Measurements from ENCODE around the gene GULP1.

Gene GULP1

GRCh38 chr2:188450732-188451483, 159.2 kb downstream of the GULP1 start:
- TF ChIP-seq ZNF8 (CRISPR knock-in tag; IDR thresholded peaks at IDR 0.05) (no peak), ZC3H10 (CRISPR knock-in tag; IDR thresholded peaks at IDR 0.05) (no peak), TCF4 (CRISPR knock-in tag; IDR thresholded peaks at IDR 0.05; ENCODE audit: borderline replicate concordance) (peak; percentile 65), ISL1 (CRISPR knock-in tag; IDR thresholded peaks at IDR 0.05) (peak; percentile 25; the same call in 1 of the 2 replicates), ZNF565 (CRISPR knock-in tag; conservative IDR thresholded peaks at IDR 0.05; ENCODE audit: low read depth) (no peak), OSR1 (CRISPR knock-in tag; IDR thresholded peaks at IDR 0.05) (no peak), SNAI2 (CRISPR knock-in tag; IDR thresholded peaks at IDR 0.05) (peak; percentile 64; the same call in 1 of the 2 replicates)
- ATAC-seq, result peak; percentile 73

GRCh38 chr2:188452084-188452483, 160.4 kb downstream of the GULP1 start:
- ATAC-seq, result no peak
- no peak for TF ChIP-seq SNAI2 (CRISPR knock-in tag; IDR thresholded peaks at IDR 0.05)
- TF ChIP-seq CREB5 (CRISPR knock-in tag; IDR thresholded peaks at IDR 0.05; ENCODE audit: low read depth), result no peak
- TF ChIP-seq ARNTL (CRISPR knock-in tag; IDR thresholded peaks at IDR 0.05; ENCODE audit: borderline replicate concordance, low read depth), result no peak
- TF ChIP-seq ZC3H10 (CRISPR knock-in tag; IDR thresholded peaks at IDR 0.05), result no peak
- no peak for TF ChIP-seq TSHZ2 (CRISPR knock-in tag; IDR thresholded peaks at IDR 0.05)
- no peak for TF ChIP-seq OSR1 (CRISPR knock-in tag; IDR thresholded peaks at IDR 0.05)

GRCh38 chr2:188456114-188456909, 164.6 kb downstream of the GULP1 start:
- TF ChIP-seq ARNTL (CRISPR knock-in tag; IDR thresholded peaks at IDR 0.05; ENCODE audit: borderline replicate concordance, low read depth) (no peak), CSDC2 (CRISPR knock-in tag; IDR thresholded peaks at IDR 0.05) (no peak), ZC3H10 (CRISPR knock-in tag; IDR thresholded peaks at IDR 0.05) (no peak), ZNF8 (CRISPR knock-in tag; IDR thresholded peaks at IDR 0.05) (no peak), ESRRG (CRISPR knock-in tag; IDR thresholded peaks at IDR 0.05) (no peak), ZNF565 (CRISPR knock-in tag; conservative IDR thresholded peaks at IDR 0.05; ENCODE audit: low read depth) (no peak), CSRNP3 (CRISPR knock-in tag; IDR thresholded peaks at IDR 0.05) (no peak), POU6F1 (CRISPR knock-in tag; IDR thresholded peaks at IDR 0.05; ENCODE audit: borderline replicate concordance, low read depth) (no peak)
- ATAC-seq, result peak; percentile 25; the same call in 1 of the 3 replicates

GRCh38 chr2:188459061-188459460, 167.4 kb downstream of the GULP1 start:
- no peak for ATAC-seq
- TF ChIP-seq ESRRG (CRISPR knock-in tag; IDR thresholded peaks at IDR 0.05) (no peak), PPARA (CRISPR knock-in tag; IDR thresholded peaks at IDR 0.05; ENCODE audit: borderline replicate concordance) (no peak), SNAI2 (CRISPR knock-in tag; IDR thresholded peaks at IDR 0.05) (no peak), TSHZ2 (CRISPR knock-in tag; IDR thresholded peaks at IDR 0.05) (no peak), POU6F1 (CRISPR knock-in tag; IDR thresholded peaks at IDR 0.05; ENCODE audit: borderline replicate concordance, low read depth) (no peak), ZNF70 (CRISPR knock-in tag; IDR thresholded peaks at IDR 0.05) (no peak), TCF4 (CRISPR knock-in tag; IDR thresholded peaks at IDR 0.05; ENCODE audit: borderline replicate concordance) (no peak), OSR1 (CRISPR knock-in tag; IDR thresholded peaks at IDR 0.05) (no peak), CSDC2 (CRISPR knock-in tag; IDR thresholded peaks at IDR 0.05) (no peak), GLIS3 (CRISPR knock-in tag; IDR thresholded peaks at IDR 0.05) (no peak), CREB5 (CRISPR knock-in tag; IDR thresholded peaks at IDR 0.05; ENCODE audit: low read depth) (no peak), ARNTL (CRISPR knock-in tag; IDR thresholded peaks at IDR 0.05; ENCODE audit: borderline replicate concordance, low read depth) (no peak), ZNF565 (CRISPR knock-in tag; conservative IDR thresholded peaks at IDR 0.05; ENCODE audit: low read depth) (no peak)
